Smooth muscle cell (in vitro differentiated cells): ENCODE data around the gene TRPM3. TPM values are rescaled to one million over a fixed set of nuclear protein-coding genes. Genes with fewer than 3 reads are reported as not detected.

Experiments
- DNase-seq: peaks from one replicate; lab custom pipeline; 2025; ENCODE audit not compliant: unreplicated experiment; lab: John Stamatoyannopoulos, UW
- H2AFZ ChIP-seq: fragments of 200-600 bp; sonication (generic); 2 replicates; pipeline ENCODE4 v1.6.0; 2016; ENCODE audit warnings: antibody characterized with exemption, low read depth, mild to moderate bottlenecking
- H3F3A ChIP-seq: fragments of 200-600 bp; sonication (generic); 2 replicates; pipeline ENCODE4 v1.6.0; 2017; ENCODE audit warnings: antibody characterized with exemption, low read depth
- H3K27ac ChIP-seq: fragments of 200-600 bp; sonication (generic); 2 replicates; pipeline ENCODE4 v1.5.1; 2016; ENCODE audit warnings: low read depth, mild to moderate bottlenecking
- H3K27me3 ChIP-seq: fragments of 200-600 bp; sonication (generic); 2 replicates; pipeline ENCODE4 v1.6.1; 2016; ENCODE audit warnings: low read depth, mild to moderate bottlenecking
- H3K36me3 ChIP-seq: fragments of 200-600 bp; sonication (generic); 2 replicates; pipeline ENCODE4 v1.5.1; 2016; ENCODE audit warnings: low read depth
- H3K4me1 ChIP-seq: fragments of 200-600 bp; sonication (generic); 2 replicates; pipeline ENCODE4 v1.5.1; 2016; ENCODE audit warnings: low read depth
- H3K4me2 ChIP-seq: fragments of 200-600 bp; sonication (generic); 2 replicates; pipeline ENCODE4 v1.6.0; 2016; ENCODE audit warnings: mild to moderate bottlenecking
- H3K4me3 ChIP-seq: fragments of 200-600 bp; sonication (generic); 2 replicates; pipeline ENCODE4 v1.5.1; 2016; ENCODE audit warnings: mild to moderate bottlenecking
- H3K79me2 ChIP-seq: fragments of 200-600 bp; sonication (generic); 2 replicates; pipeline ENCODE4 v1.6.0; 2016; ENCODE audit warnings: low read depth, mild to moderate bottlenecking
- H3K9ac ChIP-seq: fragments of 200-600 bp; sonication (generic); 2 replicates; pipeline ENCODE4 v1.6.0; 2016; ENCODE audit warnings: low read depth
- H3K9me3 ChIP-seq: fragments of 200-600 bp; sonication (generic); replicated peaks from 2 replicates; pipeline ENCODE4 v1.5.1; 2016; ENCODE audit warnings: low read depth
- H4K20me1 ChIP-seq: fragments of 200-600 bp; sonication (generic); 2 replicates; pipeline ENCODE4 v1.6.0; 2016; ENCODE audit warnings: low read depth
- CTCF ChIP-seq: fragments of 200-600 bp; sonication (generic); IDR thresholded peaks from 2 replicates; pipeline ENCODE4 v1.5.1; 2017; ENCODE audit warnings: borderline replicate concordance, mild to moderate bottlenecking, antibody characterized with exemption; ENCODE audit not compliant: insufficient read depth, poor library complexity, severe bottlenecking
- WGBS: methylation state at CpG from one replicate; pipeline ENCODE4 v1.1.7; 2016; ENCODE audit warnings: low lambda C conversion rate; 5-methylcytosine and 5-hydroxymethylcytosine counted together
- polyA plus RNA-seq: library from polyadenylated mRNA; unstranded; fragments of >200 nt; fragmentation: Nextera tagmentation; extraction: Ambion mirVana; gene quantifications from 2 replicates; pipeline ENCODE4 v1.2.1, GENCODE V29; 2016
- total RNA-seq: library from RNA; depleted of rRNA; stranded (reverse); fragments of >200 nt; gene quantifications from 2 replicates; pipeline ENCODE4 v1.2.3, GENCODE V29; 2014

The TRPM3 gene
- total and polyA plus RNA-seq, 2 experiments from 2014 or later = not detected

- WGBS = 97% methylated on average over 3 of the region's 3 CpGs
These were observed 555.4 kb downstream of the TRPM3 start for GRCh38 chr9:70566066-70566465.

GRCh38 chr9:70564468-70565335, 556.7 kb downstream of the TRPM3 start:
- H3K9me3 ChIP-seq = no peaks in the 10 kb centered on the region
- DNase-seq = no peak
- H3K4me3 ChIP-seq = no peak overlapping the region
- peak overlapping the region; percentile 86 for H2AFZ ChIP-seq
- H3K9ac ChIP-seq = peak overlapping the region; percentile 58
- WGBS = 59% methylated on average over 8 of the region's 8 CpGs
- H3K36me3 ChIP-seq = no peaks in the 10 kb centered on the region
- H3F3A ChIP-seq = peaks cover 16% of the 10 kb centered on the region
- H3K79me2 ChIP-seq = no peaks in the 10 kb centered on the region
- peak overlapping the region; percentile 90 for H3K27ac ChIP-seq
- H3K27me3 ChIP-seq = no peaks in the 10 kb centered on the region
- peak overlapping the region; percentile 58 for H3K4me2 ChIP-seq
- H4K20me1 ChIP-seq = no peaks in the 10 kb centered on the region
- H3K4me1 ChIP-seq = peaks cover 20% of the 10 kb centered on the region
- no peak for TF ChIP-seq CTCF

More at GRCh38 chr9:70566066-70566465, 555.4 kb downstream of the TRPM3 start:
- Histone ChIP-seq H3K4me1 (peaks cover 20% of the 10 kb centered on the region), H2AFZ (no peak overlapping the region), H3K9me3 (no peaks in the 10 kb centered on the region), H3K4me3 (no peak overlapping the region), H3K4me2 (no peak overlapping the region), H3K9ac (no peak overlapping the region), H3K79me2 (no peaks in the 10 kb centered on the region), H4K20me1 (no peaks in the 10 kb centered on the region), H3K27ac (no peak overlapping the region), H3F3A (peaks cover 16% of the 10 kb centered on the region), H3K36me3 (no peaks in the 10 kb centered on the region), H3K27me3 (no peaks in the 10 kb centered on the region)
- DNase-seq = no peak
- TF ChIP-seq CTCF = no peak

GRCh38 chr9:70563431-70564204, 557.8 kb downstream of the TRPM3 start:
- Histone ChIP-seq H3K36me3 (no peaks in the 10 kb centered on the region), H3K9ac (peak overlapping the region; percentile 58), H3F3A (peaks cover 16% of the 10 kb centered on the region), H3K4me1 (peaks cover 20% of the 10 kb centered on the region), H2AFZ (peak overlapping the region; percentile 86), H3K4me3 (no peak overlapping the region), H3K9me3 (no peaks in the 10 kb centered on the region), H4K20me1 (no peaks in the 10 kb centered on the region), H3K4me2 (peak overlapping the region; percentile 58), H3K27ac (peak overlapping the region; percentile 90), H3K27me3 (no peaks in the 10 kb centered on the region), H3K79me2 (no peaks in the 10 kb centered on the region)
- DNase-seq = no peak
- no peak for TF ChIP-seq CTCF
- 29% methylated on average over 5 of the region's 5 CpGs for WGBS
